RPMI7951 (cell line): Measurements from ENCODE around the gene TENM3. TPM values are rescaled to one million over a fixed set of nuclear protein-coding genes. Genes with fewer than 3 reads are reported as not detected.
"Not testable (repeated sequence)": the region's sequence is repeated elsewhere in the genome, so short reads cannot be mapped to it uniquely, and the experiment has no call there.

Experiments used
- DNase-seq: peaks from one replicate; pipeline ENCODE4 v3.0.0-alpha.2; 2012; ENCODE audit warnings: low read depth
- total RNA-seq: library from RNA; depleted of rRNA; stranded (reverse); fragments of >200 nt; shearing (Covaris generic); gene quantifications from 2 replicates; pipeline ENCODE4 v1.2.3, GENCODE V29; 2014

The TENM3 gene
- total RNA-seq, 1 experiment from 2014 or later: 20.1 TPM

GRCh38 chr4:182227611-182228010 is 15.6 kb upstream of the TENM3 start:
- DNase-seq: no peak

GRCh38 chr4:182228991-182229577 is 14.1 kb upstream of the TENM3 start:
- no peak for DNase-seq

GRCh38 chr4:182230256-182230655 is 12.9 kb upstream of the TENM3 start:
- no peak for DNase-seq

- peak; percentile 77 for DNase-seq
These were observed 12.1 kb upstream of the TENM3 start for GRCh38 chr4:182231080-182231479.

- peak; percentile 47 for DNase-seq
These were observed 11.7 kb upstream of the TENM3 start for GRCh38 chr4:182231496-182231895.

- no peak for DNase-seq
These were observed 9.7 kb upstream of the TENM3 start for GRCh38 chr4:182233310-182234090.

- peak; percentile 86 for DNase-seq
These were observed 8.0 kb upstream of the TENM3 start for GRCh38 chr4:182235021-182235795.

GRCh38 chr4:182236186-182236585 is 7.0 kb upstream of the TENM3 start:
- no peak for DNase-seq

- DNase-seq: not testable (repeated sequence)
These were observed 6.2 kb upstream of the TENM3 start for GRCh38 chr4:182237010-182237409.

GRCh38 chr4:182238355-182238931 is 4.8 kb upstream of the TENM3 start:
- DNase-seq: peak; percentile 73

- DNase-seq: peak; percentile 94
These were observed 2.8 kb upstream of the TENM3 start for GRCh38 chr4:182240161-182241130.

- DNase-seq: not testable (repeated sequence)
These were observed 942 bp upstream of the TENM3 start for GRCh38 chr4:182242260-182242659.

GRCh38 chr4:182242787-182243186 is 415 bp upstream of the TENM3 start:
- peak; percentile 58 for DNase-seq

GRCh38 chr4:182245041-182245440 is 1.8 kb downstream of the TENM3 start:
- DNase-seq: no peak

- peak; percentile 77 for DNase-seq
These were observed 2.5 kb downstream of the TENM3 start for GRCh38 chr4:182245541-182246215.

- DNase-seq: peak; percentile 61
These were observed 3.4 kb downstream of the TENM3 start for GRCh38 chr4:182246401-182247205.

GRCh38 chr4:182248295-182248694 is 5.1 kb downstream of the TENM3 start:
- no peak for DNase-seq

GRCh38 chr4:182250446-182250845 is 7.2 kb downstream of the TENM3 start:
- no peak for DNase-seq

- DNase-seq: no peak
These were observed 7.9 kb downstream of the TENM3 start for GRCh38 chr4:182251116-182251515.

- no peak for DNase-seq
These were observed 9.0 kb downstream of the TENM3 start for GRCh38 chr4:182252220-182252619.
